ENCODE results near the gene CHN1.

CHN1 gene

GRCh38 chr2:174965992-174966744 lies 39.0 kb downstream of the CHN1 start:
- no peak for DNase-seq
- Mint-ChIP-seq H3K4me3 (no peak overlapping the region), H3K27ac (peak overlapping the region; percentile 95), H3K9me3 (peaks cover 27% of the 10 kb centered on the region), H3K36me3 (ENCODE audit: low read depth) (peaks cover 52% of the 10 kb centered on the region), H3K27me3 (ENCODE audit: low read depth, poor library complexity) (no peaks in the 10 kb centered on the region), H3K4me1 (peaks cover 41% of the 10 kb centered on the region)
- no peak for TF ChIP-seq CTCF (IDR thresholded peaks at IDR 0.05)

GRCh38 chr2:174965551-174965950 lies 39.6 kb downstream of the CHN1 start:
- H3K36me3 Mint-ChIP-seq (ENCODE audit: low read depth) = peaks cover 47% of the 10 kb centered on the region
- DNase-seq = no peak
- no peak for TF ChIP-seq CTCF (IDR thresholded peaks at IDR 0.05)
- H3K27me3 Mint-ChIP-seq (ENCODE audit: low read depth, poor library complexity) = no peaks in the 10 kb centered on the region
- H3K27ac Mint-ChIP-seq = peak overlapping the region; percentile 95
- H3K4me1 Mint-ChIP-seq = peaks cover 41% of the 10 kb centered on the region
- peaks cover 24% of the 10 kb centered on the region for H3K9me3 Mint-ChIP-seq
- no peak overlapping the region for H3K4me3 Mint-ChIP-seq

GRCh38 chr2:174964404-174964803 lies 40.8 kb downstream of the CHN1 start:
- peaks cover 41% of the 10 kb centered on the region for H3K36me3 Mint-ChIP-seq (ENCODE audit: low read depth)
- H3K4me3 Mint-ChIP-seq = no peak overlapping the region
- H3K9me3 Mint-ChIP-seq = peaks cover 14% of the 10 kb centered on the region
- H3K27ac Mint-ChIP-seq = peak overlapping the region; percentile 36
- no peaks in the 10 kb centered on the region for H3K27me3 Mint-ChIP-seq (ENCODE audit: low read depth, poor library complexity)
- H3K4me1 Mint-ChIP-seq = peaks cover 45% of the 10 kb centered on the region
- TF ChIP-seq CTCF (IDR thresholded peaks at IDR 0.05) = no peak
- no peak for DNase-seq

- Mint-ChIP-seq H3K27me3 (ENCODE audit: low read depth, poor library complexity) (no peaks in the 10 kb centered on the region), H3K4me1 (peaks cover 45% of the 10 kb centered on the region), H3K9me3 (peaks cover 11% of the 10 kb centered on the region), H3K36me3 (ENCODE audit: low read depth) (peaks cover 42% of the 10 kb centered on the region), H3K27ac (peak overlapping the region; percentile 36), H3K4me3 (peak overlapping the region; percentile 9)
- DNase-seq = no peak
- no peak for TF ChIP-seq CTCF (IDR thresholded peaks at IDR 0.05)
Measured at GRCh38 chr2:174963437-174964400, 41.5 kb downstream of the CHN1 start.

- no peaks in the 10 kb centered on the region for H3K27me3 Mint-ChIP-seq (ENCODE audit: low read depth, poor library complexity)
- peak overlapping the region; percentile 79 for H3K27ac Mint-ChIP-seq
- H3K4me1 Mint-ChIP-seq = peaks cover 27% of the 10 kb centered on the region
- H3K9me3 Mint-ChIP-seq = peaks cover 25% of the 10 kb centered on the region
- H3K4me3 Mint-ChIP-seq = no peak overlapping the region
- DNase-seq = no peak
- no peak for TF ChIP-seq CTCF (IDR thresholded peaks at IDR 0.05)
- peaks cover 56% of the 10 kb centered on the region for H3K36me3 Mint-ChIP-seq (ENCODE audit: low read depth)
Measured at GRCh38 chr2:174959787-174960186, 45.4 kb downstream of the CHN1 start.
